Osteocyte (in vitro differentiated cells): ENCODE results near the gene DOLPP1. TPM values are rescaled to one million over a fixed set of nuclear protein-coding genes. Genes with fewer than 3 reads are reported as not detected.

Experiments used
- DNase-seq: peaks from one replicate; pipeline ENCODE4 v3.0.0; 2021; ENCODE audit warnings: mixed read lengths; ENCODE audit not compliant: unreplicated experiment; ENCODE audit errors: extremely low spot score
- H3K27ac Mint-ChIP-seq: one replicate; pipeline ENCODE4 v1.8.0; 2021; ENCODE audit warnings: mild to moderate bottlenecking, mixed read lengths; ENCODE audit not compliant: unreplicated experiment
- H3K27me3 Mint-ChIP-seq: one replicate; pipeline ENCODE4 v1.8.0; 2021; ENCODE audit warnings: mixed read lengths; ENCODE audit not compliant: unreplicated experiment
- H3K36me3 Mint-ChIP-seq: one replicate; pipeline ENCODE4 v1.8.0; 2021; ENCODE audit warnings: mixed read lengths; ENCODE audit not compliant: unreplicated experiment
- H3K4me1 Mint-ChIP-seq: one replicate; pipeline ENCODE4 v1.8.0; 2021; ENCODE audit warnings: mixed read lengths; ENCODE audit not compliant: unreplicated experiment
- H3K4me3 Mint-ChIP-seq: one replicate; pipeline ENCODE4 v1.8.0; 2021; ENCODE audit warnings: mild to moderate bottlenecking, moderate library complexity, mixed read lengths; ENCODE audit not compliant: unreplicated experiment
- H3K9me3 Mint-ChIP-seq: one replicate; pipeline ENCODE4 v1.8.0; 2021; ENCODE audit warnings: mixed read lengths; ENCODE audit not compliant: unreplicated experiment
- CTCF ChIP-seq: fragments of 200-600 bp; sonication (generic); IDR thresholded peaks from 2 replicates; pipeline ENCODE4 v1.5.0; 2021; ENCODE audit warnings: antibody characterized with exemption, mild to moderate bottlenecking, moderate library complexity
- total RNA-seq: library from RNA; stranded (reverse); gene quantifications from 2 replicates; pipeline ENCODE4 v1.2.1, GENCODE V29; 2021

The DOLPP1 gene
- total RNA-seq, 1 donor from 2014 or later, result 13.3 TPM

GRCh38 chr9:129076640-129077037 is 4.3 kb upstream of the DOLPP1 start:
- no peak for DNase-seq
- Mint-ChIP-seq H3K36me3 (no peaks in the 10 kb centered on the region), H3K27ac (no peak overlapping the region), H3K9me3 (no peaks in the 10 kb centered on the region), H3K4me1 (peaks cover 10% of the 10 kb centered on the region), H3K4me3 (no peak overlapping the region), H3K27me3 (no peaks in the 10 kb centered on the region)
- no peak for TF ChIP-seq CTCF

GRCh38 chr9:129077236-129077635 is 3.7 kb upstream of the DOLPP1 start:
- Mint-ChIP-seq H3K27ac (no peak overlapping the region), H3K9me3 (no peaks in the 10 kb centered on the region), H3K4me1 (peaks cover 13% of the 10 kb centered on the region), H3K27me3 (no peaks in the 10 kb centered on the region), H3K36me3 (no peaks in the 10 kb centered on the region), H3K4me3 (no peak overlapping the region)
- DNase-seq, result no peak
- no peak for TF ChIP-seq CTCF

GRCh38 chr9:129078691-129079503 is 2.0 kb upstream of the DOLPP1 start:
- DNase-seq, result no peak
- Mint-ChIP-seq H3K4me3 (peak overlapping the region; percentile 52), H3K36me3 (no peaks in the 10 kb centered on the region), H3K4me1 (peaks cover 15% of the 10 kb centered on the region), H3K27ac (no peak overlapping the region), H3K9me3 (no peaks in the 10 kb centered on the region), H3K27me3 (no peaks in the 10 kb centered on the region)
- TF ChIP-seq CTCF, result no peak

- Mint-ChIP-seq H3K27ac (no peak overlapping the region), H3K9me3 (no peaks in the 10 kb centered on the region), H3K4me1 (peaks cover 15% of the 10 kb centered on the region), H3K27me3 (no peaks in the 10 kb centered on the region), H3K36me3 (no peaks in the 10 kb centered on the region), H3K4me3 (peak overlapping the region; percentile 83)
- DNase-seq, result no peak
- TF ChIP-seq CTCF, result no peak
Measured at GRCh38 chr9:129079829-129080228, 1.1 kb upstream of the DOLPP1 start.

GRCh38 chr9:129080298-129080600 is 662 bp upstream of the DOLPP1 start:
- Mint-ChIP-seq H3K27me3 (no peaks in the 10 kb centered on the region), H3K9me3 (no peaks in the 10 kb centered on the region), H3K4me3 (peak overlapping the region; percentile 83), H3K27ac (peak overlapping the region; percentile 62), H3K4me1 (peaks cover 15% of the 10 kb centered on the region), H3K36me3 (no peaks in the 10 kb centered on the region)
- no peak for TF ChIP-seq CTCF
- DNase-seq, result no peak
